PC-3 (cell line): Measurements from ENCODE around the gene SLC16A3.

ENCODE experiments used
- CTCF ChIP-seq: fragments of 300-600 bp; sonication (generic); conservative IDR thresholded peaks from 2 replicates; pipeline ENCODE4 v1.5.1; 2017; ENCODE audit warnings: antibody characterized with exemption, low read depth, mild to moderate bottlenecking, low read length
- EZH2 ChIP-seq: fragments of 300-600 bp; sonication (generic); IDR thresholded peaks from one replicate; pipeline ENCODE4 v1.6.1; 2017; ENCODE audit warnings: antibody characterized with exemption, mild to moderate bottlenecking, low read length; ENCODE audit not compliant: unreplicated experiment
- EZH2phosphoT487 ChIP-seq: fragments of 300-600 bp; sonication (generic); IDR thresholded peaks from 2 replicates; pipeline ENCODE4 v1.6.1; 2018; ENCODE audit warnings: mild to moderate bottlenecking, antibody characterized with exemption, low read length, borderline replicate concordance

GRCh38 chr17:82255402-82255972 is 26.6 kb downstream of the SLC16A3 start:
- TF ChIP-seq CTCF: no peak
- no peak for TF ChIP-seq EZH2phosphoT487
- no peak for TF ChIP-seq EZH2
